ENCODE measurements around the gene OLFM2.

Gene OLFM2

GRCh38 chr19:9871626-9872338 lies 64.5 kb downstream of the OLFM2 start:
- no peak overlapping the region for H3K27ac Mint-ChIP-seq
- H3K9me3 Mint-ChIP-seq = no peaks in the 10 kb centered on the region
- peaks cover under 1% of the 10 kb centered on the region for H3K4me1 Mint-ChIP-seq
- H3K4me3 Mint-ChIP-seq = no peak overlapping the region
- ATAC-seq (no peak), DNase-seq (no peak)
- no peaks in the 10 kb centered on the region for H3K27me3 Mint-ChIP-seq
- no peaks in the 10 kb centered on the region for H3K36me3 Mint-ChIP-seq (ENCODE audit: low read depth)

- no peak for DNase-seq
- no peaks in the 10 kb centered on the region for H3K27me3 Mint-ChIP-seq
- H3K36me3 Mint-ChIP-seq (ENCODE audit: low read depth) = no peaks in the 10 kb centered on the region
- H3K9me3 Mint-ChIP-seq = no peaks in the 10 kb centered on the region
- no peak for ATAC-seq
- no peak overlapping the region for H3K27ac Mint-ChIP-seq
- H3K4me1 Mint-ChIP-seq = peaks cover 12% of the 10 kb centered on the region
- H3K4me3 Mint-ChIP-seq = no peak overlapping the region
These were observed 67.2 kb downstream of the OLFM2 start for GRCh38 chr19:9868983-9869617.

- Mint-ChIP-seq H3K4me3 (no peak overlapping the region), H3K27ac (no peak overlapping the region), H3K36me3 (ENCODE audit: low read depth) (no peaks in the 10 kb centered on the region), H3K9me3 (no peaks in the 10 kb centered on the region), H3K27me3 (no peaks in the 10 kb centered on the region), H3K4me1 (peaks cover 34% of the 10 kb centered on the region)
- no peak for ATAC-seq
- no peak for DNase-seq
These were observed 70.4 kb downstream of the OLFM2 start for GRCh38 chr19:9865732-9866501.

- ATAC-seq (peak; percentile 70), DNase-seq (no peak)
- no peaks in the 10 kb centered on the region for H3K27me3 Mint-ChIP-seq
- peaks cover 48% of the 10 kb centered on the region for H3K4me1 Mint-ChIP-seq
- H3K27ac Mint-ChIP-seq = no peak overlapping the region
- H3K36me3 Mint-ChIP-seq (ENCODE audit: low read depth) = no peaks in the 10 kb centered on the region
- H3K9me3 Mint-ChIP-seq = no peaks in the 10 kb centered on the region
- H3K4me3 Mint-ChIP-seq = peak overlapping the region; percentile 67
These were observed 72.6 kb downstream of the OLFM2 start for GRCh38 chr19:9863759-9864158.

GRCh38 chr19:9862938-9863337 lies 73.4 kb downstream of the OLFM2 start:
- no peaks in the 10 kb centered on the region for H3K9me3 Mint-ChIP-seq
- H3K36me3 Mint-ChIP-seq (ENCODE audit: low read depth) = no peaks in the 10 kb centered on the region
- peak overlapping the region; percentile 78 for H3K27ac Mint-ChIP-seq
- peak overlapping the region; percentile 67 for H3K4me3 Mint-ChIP-seq
- H3K27me3 Mint-ChIP-seq = no peaks in the 10 kb centered on the region
- H3K4me1 Mint-ChIP-seq = peaks cover 56% of the 10 kb centered on the region
- DNase-seq (no peak), ATAC-seq (no peak)

- Mint-ChIP-seq H3K4me1 (peaks cover 69% of the 10 kb centered on the region), H3K36me3 (ENCODE audit: low read depth) (no peaks in the 10 kb centered on the region)
- DNase-seq = no peak
These were observed 74.8 kb downstream of the OLFM2 start for GRCh38 chr19:9861503-9861902.

GRCh38 chr19:9860407-9860806 lies 75.9 kb downstream of the OLFM2 start:
- Mint-ChIP-seq H3K36me3 (ENCODE audit: low read depth) (no peaks in the 10 kb centered on the region), H3K27me3 (no peaks in the 10 kb centered on the region), H3K4me1 (peaks cover 64% of the 10 kb centered on the region), H3K9me3 (no peaks in the 10 kb centered on the region), H3K4me3 (no peak overlapping the region), H3K27ac (no peak overlapping the region)
- DNase-seq (no peak), ATAC-seq (no peak)

More at GRCh38 chr19:9861503-9861902, 74.8 kb downstream of the OLFM2 start:
- Mint-ChIP-seq H3K9me3 (no peaks in the 10 kb centered on the region), H3K27me3 (no peaks in the 10 kb centered on the region), H3K27ac (no peak overlapping the region), H3K4me3 (no peak overlapping the region)
- no peak for ATAC-seq

GRCh38 chr19:9858766-9859165 lies 77.5 kb downstream of the OLFM2 start:
- H3K4me1 Mint-ChIP-seq = peaks cover 61% of the 10 kb centered on the region
- no peaks in the 10 kb centered on the region for H3K27me3 Mint-ChIP-seq
- no peaks in the 10 kb centered on the region for H3K36me3 Mint-ChIP-seq (ENCODE audit: low read depth)
- no peaks in the 10 kb centered on the region for H3K9me3 Mint-ChIP-seq
- DNase-seq (no peak), ATAC-seq (no peak)
- H3K4me3 Mint-ChIP-seq = no peak overlapping the region
- H3K27ac Mint-ChIP-seq = no peak overlapping the region

GRCh38 chr19:9857920-9858746 lies 78.2 kb downstream of the OLFM2 start:
- Mint-ChIP-seq H3K36me3 (ENCODE audit: low read depth) (no peaks in the 10 kb centered on the region), H3K4me1 (peaks cover 55% of the 10 kb centered on the region), H3K9me3 (no peaks in the 10 kb centered on the region), H3K27ac (peak overlapping the region; percentile 66), H3K27me3 (no peaks in the 10 kb centered on the region), H3K4me3 (peak overlapping the region; percentile 58)
- ATAC-seq (peak; percentile 75), DNase-seq (no peak)

GRCh38 chr19:9857076-9857721 lies 79.1 kb downstream of the OLFM2 start:
- peaks cover 49% of the 10 kb centered on the region for H3K4me1 Mint-ChIP-seq
- H3K36me3 Mint-ChIP-seq (ENCODE audit: low read depth) = no peaks in the 10 kb centered on the region
- no peaks in the 10 kb centered on the region for H3K27me3 Mint-ChIP-seq
- no peak overlapping the region for H3K4me3 Mint-ChIP-seq
- no peak for DNase-seq
- no peaks in the 10 kb centered on the region for H3K9me3 Mint-ChIP-seq
- H3K27ac Mint-ChIP-seq = peak overlapping the region; percentile 66
- no peak for ATAC-seq

- Mint-ChIP-seq H3K9me3 (no peaks in the 10 kb centered on the region), H3K4me1 (peaks cover 44% of the 10 kb centered on the region), H3K4me3 (no peak overlapping the region), H3K27ac (peak overlapping the region; percentile 43), H3K36me3 (ENCODE audit: low read depth) (no peaks in the 10 kb centered on the region), H3K27me3 (no peaks in the 10 kb centered on the region)
- no peak for DNase-seq
- no peak for ATAC-seq
These were observed 79.7 kb downstream of the OLFM2 start for GRCh38 chr19:9856609-9857008.

GRCh38 chr19:9854282-9854846 lies 82.0 kb downstream of the OLFM2 start:
- no peaks in the 10 kb centered on the region for H3K27me3 Mint-ChIP-seq

GRCh38 chr19:9850235-9850959 lies 85.9 kb downstream of the OLFM2 start:
- DNase-seq = no peak
- Mint-ChIP-seq H3K27me3 (no peaks in the 10 kb centered on the region), H3K4me3 (no peak overlapping the region), H3K27ac (no peak overlapping the region), H3K4me1 (peaks cover 19% of the 10 kb centered on the region), H3K9me3 (no peaks in the 10 kb centered on the region), H3K36me3 (ENCODE audit: low read depth) (peaks cover 2% of the 10 kb centered on the region)
- ATAC-seq = no peak

More at GRCh38 chr19:9854282-9854846, 82.0 kb downstream of the OLFM2 start:
- Mint-ChIP-seq H3K27ac (no peak overlapping the region), H3K36me3 (ENCODE audit: low read depth) (no peaks in the 10 kb centered on the region), H3K4me3 (no peak overlapping the region), H3K9me3 (no peaks in the 10 kb centered on the region), H3K4me1 (peaks cover 35% of the 10 kb centered on the region)
- no peak for ATAC-seq
- DNase-seq = no peak

Measured in activated naive CD8-positive, alpha-beta T cell treated with anti-CD3 and anti-CD28 coated beads, Interleukin-2, amount 50 U/mL, for 24 hours (primary cell).